H7 (cell line): ENCODE measurements around the gene NHSL2. TPM values are rescaled to one million over a fixed set of nuclear protein-coding genes. Genes with fewer than 3 reads are reported as not detected.

Source experiments
- DNase-seq: peaks from one replicate; pipeline ENCODE4 v3.0.0; 2012
- H3K27me3 ChIP-seq: 2 replicates; pipeline ENCODE4 v1.6.0; 2011; ENCODE audit warnings: mild to moderate bottlenecking, low read length; ENCODE audit not compliant: control insufficient read depth, insufficient read depth
- H3K36me3 ChIP-seq: replicated peaks from 2 replicates; pipeline ENCODE4 v1.5.1; 2011; ENCODE audit warnings: low read length; ENCODE audit not compliant: control insufficient read depth, insufficient read depth
- H3K4me3 ChIP-seq: 2 replicates; pipeline ENCODE4 v1.5.1; 2011; ENCODE audit warnings: low read depth, mild to moderate bottlenecking, control low read depth, low read length, moderate library complexity; ENCODE audit not compliant: insufficient read depth
- total RNA-seq: library from RNA; depleted of rRNA; stranded (reverse); fragments of >200 nt; shearing (Covaris generic); gene quantifications from 2 replicates; pipeline ENCODE4 v1.2.3, GENCODE V29; 2014

NHSL2 gene
- total RNA-seq, 1 experiment from 2014 or later, result 3.7 TPM

GRCh38 chrX:72027024-72027913, 116.6 kb downstream of the NHSL2 start:
- no peak for DNase-seq
- Histone ChIP-seq H3K27me3 (no peaks in the 10 kb centered on the region), H3K4me3 (no peak overlapping the region), H3K36me3 (no peaks in the 10 kb centered on the region; the same call in 1 of the 2 replicates)

GRCh38 chrX:72027914-72028307, 117.3 kb downstream of the NHSL2 start:
- Histone ChIP-seq H3K4me3 (no peak overlapping the region), H3K27me3 (no peaks in the 10 kb centered on the region), H3K36me3 (no peaks in the 10 kb centered on the region; the same call in 1 of the 2 replicates)
- DNase-seq, result no peak

- no peak for DNase-seq
Observed at GRCh38 chrX:72028701-72029470, 118.2 kb downstream of the NHSL2 start.

GRCh38 chrX:72029483-72030411, 119.1 kb downstream of the NHSL2 start:
- no peaks in the 10 kb centered on the region; the same call in 1 of the 2 replicates for H3K36me3 ChIP-seq
- no peaks in the 10 kb centered on the region for H3K27me3 ChIP-seq
- no peak for DNase-seq
- no peak overlapping the region for H3K4me3 ChIP-seq

More at GRCh38 chrX:72028701-72029470, 118.2 kb downstream of the NHSL2 start:
- H3K36me3 ChIP-seq, result no peaks in the 10 kb centered on the region; the same call in 1 of the 2 replicates
- H3K27me3 ChIP-seq, result no peaks in the 10 kb centered on the region
- H3K4me3 ChIP-seq, result no peak overlapping the region

GRCh38 chrX:72030431-72030830, 119.8 kb downstream of the NHSL2 start:
- Histone ChIP-seq H3K36me3 (no peaks in the 10 kb centered on the region; the same call in 1 of the 2 replicates), H3K27me3 (no peaks in the 10 kb centered on the region), H3K4me3 (no peak overlapping the region)
- DNase-seq, result no peak

- DNase-seq, result no peak
- no peaks in the 10 kb centered on the region for H3K27me3 ChIP-seq
- no peak overlapping the region for H3K4me3 ChIP-seq
- H3K36me3 ChIP-seq, result no peaks in the 10 kb centered on the region
Observed at GRCh38 chrX:72031118-72031517, 120.5 kb downstream of the NHSL2 start.

- Histone ChIP-seq H3K36me3 (no peaks in the 10 kb centered on the region), H3K4me3 (no peak overlapping the region), H3K27me3 (no peaks in the 10 kb centered on the region)
- no peak for DNase-seq
Observed at GRCh38 chrX:72031634-72032033, 121.0 kb downstream of the NHSL2 start.

GRCh38 chrX:72037601-72038000, 127.0 kb downstream of the NHSL2 start:
- no peak overlapping the region for H3K4me3 ChIP-seq
- no peaks in the 10 kb centered on the region for H3K27me3 ChIP-seq
- no peak for DNase-seq

GRCh38 chrX:72038016-72038415, 127.4 kb downstream of the NHSL2 start:
- no peak for DNase-seq
- H3K4me3 ChIP-seq, result no peak overlapping the region
- H3K27me3 ChIP-seq, result no peaks in the 10 kb centered on the region
- H3K36me3 ChIP-seq, result no peaks in the 10 kb centered on the region

More at GRCh38 chrX:72037601-72038000, 127.0 kb downstream of the NHSL2 start:
- no peaks in the 10 kb centered on the region for H3K36me3 ChIP-seq

- Histone ChIP-seq H3K27me3 (no peaks in the 10 kb centered on the region), H3K4me3 (no peak overlapping the region), H3K36me3 (no peaks in the 10 kb centered on the region)
- no peak for DNase-seq
Observed at GRCh38 chrX:72038868-72039267, 128.2 kb downstream of the NHSL2 start.

GRCh38 chrX:72040506-72040905, 129.9 kb downstream of the NHSL2 start:
- H3K36me3 ChIP-seq, result no peaks in the 10 kb centered on the region
- no peak for DNase-seq
- H3K4me3 ChIP-seq, result no peak overlapping the region
- H3K27me3 ChIP-seq, result no peaks in the 10 kb centered on the region

GRCh38 chrX:72041176-72041575, 130.5 kb downstream of the NHSL2 start:
- Histone ChIP-seq H3K27me3 (no peaks in the 10 kb centered on the region), H3K36me3 (no peaks in the 10 kb centered on the region), H3K4me3 (no peak overlapping the region)
- no peak for DNase-seq

- Histone ChIP-seq H3K4me3 (no peak overlapping the region), H3K36me3 (no peaks in the 10 kb centered on the region), H3K27me3 (no peaks in the 10 kb centered on the region)
- no peak for DNase-seq
Observed at GRCh38 chrX:72041871-72042851, 131.5 kb downstream of the NHSL2 start.
